ENCODE data around the gene PFDN1.
"Not testable (repeated sequence)": the region's sequence is repeated elsewhere in the genome, so short reads cannot be mapped to it uniquely, and the experiment has no call there.

Gene PFDN1

GRCh38 chr5:140207250-140207964 is 95.5 kb downstream of the PFDN1 start:
- DNase-seq = no peak

- DNase-seq = no peak
Measured at GRCh38 chr5:140205952-140206351, 96.9 kb downstream of the PFDN1 start.

- DNase-seq = no peak
Measured at GRCh38 chr5:140205216-140205615, 97.7 kb downstream of the PFDN1 start.

- DNase-seq = no peak
Measured at GRCh38 chr5:140202610-140203009, 100.3 kb downstream of the PFDN1 start.

- no peak for DNase-seq
Measured at GRCh38 chr5:140202078-140202477, 100.8 kb downstream of the PFDN1 start.

GRCh38 chr5:140198915-140199314 is 104.0 kb downstream of the PFDN1 start:
- not testable (repeated sequence) for DNase-seq

GRCh38 chr5:140197023-140197422 is 105.9 kb downstream of the PFDN1 start:
- no peak for DNase-seq

- DNase-seq = no peak
Measured at GRCh38 chr5:140196115-140196814, 106.6 kb downstream of the PFDN1 start.

Data from hematopoietic multipotent progenitor cell treated with erythropoietin and hydrocortisone succinate and interleukin-3 and kit ligand, for 6 days (in vitro differentiated cells).